HFF-Myc (cell line): Measurements from ENCODE around the gene CYB5RL.
"Not testable (repeated sequence)": the region's sequence is repeated elsewhere in the genome, so short reads cannot be mapped to it uniquely, and the experiment has no call there.

ENCODE experiments used
- DNase-seq: peaks from one replicate; pipeline ENCODE4 v3.0.0-alpha.2; 2011; ENCODE audit warnings: low read depth; ENCODE audit errors: extremely low read depth
- H3K4me3 ChIP-seq: replicated peaks from 2 replicates; pipeline ENCODE4 v1.5.1; 2011; ENCODE audit warnings: low read depth, mild to moderate bottlenecking, control low read depth, low read length
- CTCF ChIP-seq: IDR thresholded peaks from 2 replicates; pipeline ENCODE4 v1.5.1; 2012; ENCODE audit warnings: mild to moderate bottlenecking, low read depth, low read length, control low read depth; ENCODE audit errors: missing control alignments

Gene CYB5RL

GRCh38 chr1:54237586-54237985 is 37.8 kb upstream of the CYB5RL start:
- DNase-seq: no peak
- TF ChIP-seq CTCF: no peak
- H3K4me3 ChIP-seq: no peak overlapping the region

GRCh38 chr1:54234284-54234683 is 34.5 kb upstream of the CYB5RL start:
- no peak overlapping the region for H3K4me3 ChIP-seq
- no peak for DNase-seq
- no peak for TF ChIP-seq CTCF

DNA sequence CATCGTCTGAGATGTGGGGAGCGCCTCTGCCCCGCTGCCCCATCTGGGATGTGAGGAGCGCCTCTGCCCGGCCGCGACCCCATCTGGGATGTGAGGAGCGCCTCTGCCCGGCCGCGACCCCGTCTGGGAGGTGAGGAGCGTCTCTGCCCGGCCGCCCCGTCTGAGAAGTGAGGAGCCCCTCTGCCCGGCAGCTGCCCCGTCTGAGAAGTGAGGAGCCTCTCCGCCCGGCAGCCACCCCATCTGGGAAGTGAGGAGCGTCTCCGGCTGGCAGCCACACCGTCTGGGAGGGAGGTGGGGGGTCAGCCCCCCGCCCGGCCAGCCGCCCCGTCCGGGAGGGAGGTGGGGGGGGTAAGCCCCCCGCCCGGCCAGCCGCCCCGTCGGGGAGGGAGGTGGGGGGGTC is 33.4 kb upstream of the CYB5RL start:
- not testable (repeated sequence) for H3K4me3 ChIP-seq, DNase-seq

- H3K4me3 ChIP-seq: no peak overlapping the region
- TF ChIP-seq CTCF: no peak
- no peak for DNase-seq
Measured at GRCh38 chr1:54230507-54231339, 30.9 kb upstream of the CYB5RL start.

DNA sequence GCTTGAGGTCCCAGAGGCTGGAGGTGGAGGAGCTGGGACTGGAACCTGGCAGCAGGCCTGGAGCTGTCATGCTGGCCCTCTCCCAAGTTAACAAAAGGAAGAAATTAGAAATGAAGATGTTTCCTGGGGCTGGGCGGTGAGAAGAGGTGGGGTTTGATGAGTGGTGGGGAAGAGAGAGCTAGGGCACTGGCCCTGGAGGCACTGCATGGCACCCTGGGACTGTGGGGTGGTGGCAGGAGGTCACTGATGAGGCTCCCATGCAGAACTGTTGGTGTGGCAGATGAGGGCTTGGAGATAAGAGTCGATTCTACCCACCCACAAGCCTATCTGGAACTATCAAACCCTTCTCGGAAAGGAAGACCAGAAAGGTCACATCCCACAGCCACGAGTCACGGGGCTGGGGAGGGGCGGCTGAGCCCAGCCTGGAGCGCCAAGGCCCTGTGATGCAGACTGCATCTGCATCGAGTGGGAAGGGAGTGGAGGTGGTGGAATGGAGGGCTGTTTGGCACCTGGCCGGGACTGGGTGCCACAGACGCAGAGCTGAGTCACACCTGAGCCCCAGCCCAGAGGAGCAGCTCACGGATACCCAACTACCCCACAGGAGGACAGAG is 29.6 kb upstream of the CYB5RL start:
- no peak for TF ChIP-seq CTCF
- DNase-seq: no peak
- no peak overlapping the region for H3K4me3 ChIP-seq

- TF ChIP-seq CTCF: no peak
- DNase-seq: no peak
- no peak overlapping the region for H3K4me3 ChIP-seq
Measured at GRCh38 chr1:54228638-54229079, 28.8 kb upstream of the CYB5RL start.

DNA sequence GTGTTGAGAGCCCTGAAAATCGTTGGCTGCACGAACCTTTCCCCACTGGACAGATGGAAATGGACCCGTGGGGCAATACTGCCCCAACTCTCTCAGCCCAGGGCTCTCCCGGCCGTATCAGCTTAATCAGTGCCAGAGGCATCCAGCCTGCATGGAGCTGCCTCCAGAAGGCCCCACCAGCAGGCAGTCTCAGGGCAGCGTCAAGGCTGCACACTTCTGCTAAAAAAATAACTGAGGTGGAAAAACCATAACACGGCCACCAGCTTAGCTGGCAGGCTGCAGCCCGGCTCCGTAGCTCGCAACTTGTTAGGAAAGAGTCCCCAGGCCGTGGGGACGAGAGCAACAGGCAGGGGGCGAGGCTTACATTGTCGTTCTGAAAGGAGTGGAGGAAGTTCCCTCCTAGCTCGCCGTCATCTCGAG is 28.1 kb upstream of the CYB5RL start:
- H3K4me3 ChIP-seq: no peak overlapping the region
- TF ChIP-seq CTCF: peak; percentile 7
- no peak for DNase-seq
